Erythroblast (primary cell): ENCODE measurements around the gene POLA2.

Experiments
- GATA1 ChIP-seq: IDR thresholded peaks from 2 replicates; pipeline ENCODE4 v1.6.1; 2011; ENCODE audit warnings: low read depth, mild to moderate bottlenecking, control low read depth, low read length, moderate library complexity
- POLR2A ChIP-seq: IDR thresholded peaks from 2 replicates; pipeline ENCODE4 v1.6.1; 2011; ENCODE audit warnings: mild to moderate bottlenecking, low read length

DNA sequence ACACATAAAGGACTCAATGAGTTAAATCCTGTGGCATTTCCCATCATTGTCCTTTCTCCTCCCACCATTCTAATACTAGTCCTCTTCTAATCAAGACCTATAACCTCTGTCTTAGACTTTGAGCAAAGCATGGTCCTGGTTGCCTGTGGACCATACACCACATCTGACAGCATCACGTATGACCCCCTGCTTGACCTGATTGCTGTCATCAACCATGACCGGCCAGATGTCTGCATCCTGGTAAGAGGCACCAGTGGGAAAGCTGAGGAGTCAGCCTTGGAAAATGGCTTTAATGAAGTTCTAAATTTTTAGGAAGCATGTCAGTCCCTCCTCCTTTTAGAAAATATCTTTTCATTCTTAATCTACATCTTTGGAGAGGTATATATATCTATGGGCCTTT lies 25.8 kb downstream of the POLA2 start:
- TF ChIP-seq POLR2A = no peak
- TF ChIP-seq GATA1 = no peak
